Hematopoietic multipotent progenitor cell treated with erythropoietin and hydrocortisone succinate and interleukin-3 and kit ligand, for 4 days (in vitro differentiated cells): ENCODE results near the gene BACE1.
"Not testable (repeated sequence)": the region's sequence is repeated elsewhere in the genome, so short reads cannot be mapped to it uniquely, and the experiment has no call there.

Source experiments
- DNase-seq: peaks from one replicate; pipeline ENCODE4 v3.0.0-alpha.2; 2015

The BACE1 gene

GRCh38 chr11:117272175-117272574 lies 43.9 kb downstream of the BACE1 start:
- peak; percentile 43 for DNase-seq

GRCh38 chr11:117271208-117271607 lies 44.8 kb downstream of the BACE1 start:
- DNase-seq: no peak

- no peak for DNase-seq
Measured at GRCh38 chr11:117269856-117270255, 46.2 kb downstream of the BACE1 start.

GRCh38 chr11:117265745-117266144 lies 50.3 kb downstream of the BACE1 start:
- no peak for DNase-seq

GRCh38 chr11:117264624-117265323 lies 51.3 kb downstream of the BACE1 start:
- not testable (repeated sequence) for DNase-seq

- no peak for DNase-seq
Measured at GRCh38 chr11:117259417-117259816, 56.6 kb downstream of the BACE1 start.

GRCh38 chr11:117258576-117258975 lies 57.5 kb downstream of the BACE1 start:
- DNase-seq: no peak

- no peak for DNase-seq
Measured at GRCh38 chr11:117256573-117256972, 59.5 kb downstream of the BACE1 start.

GRCh38 chr11:117255966-117256365 lies 60.1 kb downstream of the BACE1 start:
- no peak for DNase-seq

- no peak for DNase-seq
Measured at GRCh38 chr11:117251506-117251905, 64.5 kb downstream of the BACE1 start.

GRCh38 chr11:117249571-117249970 lies 66.5 kb downstream of the BACE1 start:
- DNase-seq: no peak

- DNase-seq: no peak
Measured at GRCh38 chr11:117248341-117248740, 67.7 kb downstream of the BACE1 start.

GRCh38 chr11:117239295-117239694 lies 76.8 kb downstream of the BACE1 start:
- DNase-seq: no peak

GRCh38 chr11:117238221-117238620 lies 77.8 kb downstream of the BACE1 start:
- DNase-seq: no peak
